BLaER1 (cell line): ENCODE measurements around the gene NAGA.

ENCODE experiments used
- H3K27ac ChIP-seq: shearing (Covaris generic); formaldehyde crosslinking; 2 replicates; pipeline ENCODE4 v1.8.1; 2022
- H3K27me3 ChIP-seq: shearing (Covaris generic); formaldehyde crosslinking; 2 replicates; pipeline ENCODE4 v1.8.1; 2022
- H3K36me3 ChIP-seq: shearing (Covaris generic); formaldehyde crosslinking; 2 replicates; pipeline ENCODE4 v1.8.1; 2022
- H3K4me1 ChIP-seq: shearing (Covaris generic); formaldehyde crosslinking; 2 replicates; pipeline ENCODE4 v1.8.1; 2022
- H3K4me2 ChIP-seq: shearing (Covaris generic); formaldehyde crosslinking; 2 replicates; pipeline ENCODE4 v1.8.1; 2022
- H3K4me3 ChIP-seq: shearing (Covaris generic); formaldehyde crosslinking; 2 replicates; pipeline ENCODE4 v1.8.1; 2022
- H3K9ac ChIP-seq: shearing (Covaris generic); formaldehyde crosslinking; 2 replicates; pipeline ENCODE4 v1.8.1; 2022
- H3K9me3 ChIP-seq: shearing (Covaris generic); formaldehyde crosslinking; 2 replicates; pipeline ENCODE4 v1.8.1; 2022
- H4K20me1 ChIP-seq: shearing (Covaris generic); formaldehyde crosslinking; 2 replicates; pipeline ENCODE4 v1.8.1; 2022
- Cebpa-rat ChIP-seq: shearing (Covaris generic); IDR thresholded peaks from 2 replicates; pipeline ENCODE4 v1.8.1; 2022

NAGA gene

DNA sequence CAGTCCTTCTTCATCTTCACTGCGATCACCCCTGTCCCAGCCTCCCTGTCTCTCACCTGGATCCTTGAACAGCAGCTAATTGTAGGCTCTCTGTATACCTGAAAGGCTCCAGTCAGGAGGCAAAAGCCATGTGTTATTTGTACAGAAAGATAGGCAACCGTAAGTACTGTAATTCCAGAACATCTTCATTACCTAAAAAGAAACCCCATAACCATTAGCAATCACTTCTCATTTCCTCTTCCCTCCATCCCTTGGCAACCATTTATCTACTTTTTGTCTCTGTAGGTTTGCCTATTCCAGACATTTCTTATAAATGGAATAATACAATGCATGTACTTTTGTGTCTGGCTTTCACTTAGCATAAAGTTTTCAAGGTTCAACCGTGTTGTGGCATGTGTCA, 17.8 kb downstream of the NAGA start:
- H3K27me3 ChIP-seq, result no peaks in the 10 kb centered on the region
- H3K4me1 ChIP-seq, result no peaks in the 10 kb centered on the region
- H3K9ac ChIP-seq, result no peak overlapping the region
- H3K4me2 ChIP-seq, result no peak overlapping the region
- no peak overlapping the region for H3K27ac ChIP-seq
- H4K20me1 ChIP-seq, result no peaks in the 10 kb centered on the region
- H3K36me3 ChIP-seq, result peaks cover 6% of the 10 kb centered on the region; the same call in 1 of the 2 replicates
- H3K4me3 ChIP-seq, result no peak overlapping the region
- H3K9me3 ChIP-seq, result peaks cover 13% of the 10 kb centered on the region
- no peak for TF ChIP-seq Cebpa-rat

DNA sequence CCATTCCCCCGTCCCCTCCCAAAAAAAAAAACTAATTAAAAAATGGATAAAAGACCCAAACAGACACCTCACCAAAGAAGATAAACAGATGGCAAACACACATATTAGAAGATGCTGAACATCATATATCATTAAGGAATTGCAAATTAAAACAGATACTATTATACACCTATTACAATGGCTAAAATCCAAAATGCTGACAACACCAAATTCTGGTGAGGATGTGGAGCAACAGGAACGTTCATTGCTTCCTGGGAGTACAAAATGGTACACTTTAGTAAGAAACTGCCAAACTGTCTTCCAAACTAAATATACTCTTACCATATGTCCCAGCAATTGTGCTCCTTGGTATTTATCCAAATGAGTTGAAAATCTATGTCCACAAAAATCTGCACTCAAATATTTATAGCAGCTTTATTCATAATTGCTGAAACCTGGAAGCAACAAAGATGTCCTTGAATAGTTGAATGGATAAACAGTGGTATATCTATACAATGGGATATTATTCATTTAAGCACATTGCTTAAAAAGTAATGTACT, 19.9 kb downstream of the NAGA start:
- Histone ChIP-seq H3K4me2 (no peak overlapping the region), H3K36me3 (no peaks in the 10 kb centered on the region), H3K4me1 (no peaks in the 10 kb centered on the region), H3K27me3 (no peaks in the 10 kb centered on the region), H3K9ac (no peak overlapping the region), H4K20me1 (no peaks in the 10 kb centered on the region), H3K9me3 (no peaks in the 10 kb centered on the region), H3K4me3 (no peak overlapping the region), H3K27ac (no peak overlapping the region)
- TF ChIP-seq Cebpa-rat, result no peak

DNA sequence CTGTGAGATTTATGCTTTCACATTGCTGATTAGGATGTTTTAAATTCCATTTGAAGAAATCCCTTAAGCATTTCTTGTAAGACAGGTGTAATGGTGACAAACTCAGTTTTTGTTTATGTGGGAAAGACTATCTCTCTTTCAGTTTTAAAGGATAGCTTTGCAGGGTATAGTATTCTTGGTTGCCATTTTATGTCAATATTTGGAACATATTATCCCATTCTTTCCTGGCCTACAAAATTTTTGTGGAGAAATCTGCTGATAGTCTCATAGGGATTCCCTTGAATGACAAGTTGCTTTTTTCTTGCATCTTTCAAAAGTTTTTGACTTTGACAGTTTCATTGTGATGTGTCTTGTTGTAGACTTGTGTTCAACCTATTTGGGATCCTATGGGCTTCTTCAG, 28.8 kb downstream of the NAGA start:
- Histone ChIP-seq H3K4me1 (no peaks in the 10 kb centered on the region), H3K4me3 (no peak overlapping the region), H3K9me3 (peaks cover 35% of the 10 kb centered on the region), H3K36me3 (peaks cover 10% of the 10 kb centered on the region; the same call in 1 of the 2 replicates), H3K27me3 (no peaks in the 10 kb centered on the region), H3K4me2 (no peak overlapping the region), H3K9ac (no peak overlapping the region), H3K27ac (no peak overlapping the region), H4K20me1 (no peaks in the 10 kb centered on the region)
- no peak for TF ChIP-seq Cebpa-rat

DNA sequence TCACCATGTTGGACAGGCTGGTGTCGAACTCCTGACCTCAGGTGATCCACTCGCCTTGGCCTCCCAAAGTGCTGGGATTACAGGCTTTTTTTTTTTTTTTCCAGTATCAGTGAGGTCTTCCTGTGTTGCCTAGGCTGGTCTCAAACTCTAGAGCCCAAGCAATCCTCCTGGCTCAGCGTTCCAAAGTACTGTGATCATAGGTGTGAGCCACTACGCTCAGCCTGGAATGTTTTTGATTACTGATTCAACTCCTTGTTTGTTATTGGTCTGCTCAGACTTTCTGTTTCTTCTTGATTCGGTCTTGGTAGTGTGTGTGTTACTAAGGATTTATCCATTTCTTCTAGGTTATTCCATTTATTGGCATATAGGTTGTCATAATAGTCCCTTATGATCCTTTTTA, 31.3 kb downstream of the NAGA start:
- peaks cover 10% of the 10 kb centered on the region; the same call in 1 of the 2 replicates for H3K36me3 ChIP-seq
- TF ChIP-seq Cebpa-rat, result no peak
- no peak overlapping the region for H3K4me3 ChIP-seq
- no peaks in the 10 kb centered on the region for H3K4me1 ChIP-seq
- H4K20me1 ChIP-seq, result no peaks in the 10 kb centered on the region
- H3K27me3 ChIP-seq, result no peaks in the 10 kb centered on the region
- H3K4me2 ChIP-seq, result no peak overlapping the region
- peaks cover 48% of the 10 kb centered on the region for H3K9me3 ChIP-seq
- H3K9ac ChIP-seq, result no peak overlapping the region
- H3K27ac ChIP-seq, result no peak overlapping the region

DNA sequence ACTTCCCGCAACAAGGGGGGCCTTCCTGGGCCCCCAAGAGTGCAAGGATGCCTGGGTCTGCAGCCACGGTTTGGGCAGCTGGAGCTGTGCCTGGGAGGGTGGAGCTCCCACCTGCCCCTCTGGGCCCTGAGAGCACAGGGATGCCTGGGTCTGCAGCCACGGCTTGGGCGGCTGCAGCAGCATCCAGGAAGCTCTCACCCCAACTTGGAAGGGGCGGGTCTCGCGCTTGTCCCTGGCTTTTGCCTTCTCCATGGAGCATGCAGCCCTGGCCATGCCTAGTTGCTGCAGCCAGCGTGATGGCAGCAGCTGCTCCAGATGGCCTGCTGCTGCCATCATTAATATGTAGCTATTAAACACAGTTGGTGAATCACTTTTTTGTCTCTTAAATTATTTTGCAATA, 35.4 kb downstream of the NAGA start:
- TF ChIP-seq Cebpa-rat, result no peak
- H3K36me3 ChIP-seq, result peaks cover 14% of the 10 kb centered on the region; the same call in 1 of the 2 replicates
- H3K27me3 ChIP-seq, result no peaks in the 10 kb centered on the region
- no peak overlapping the region for H3K27ac ChIP-seq
- peaks cover 37% of the 10 kb centered on the region for H3K9me3 ChIP-seq
- H3K4me1 ChIP-seq, result no peaks in the 10 kb centered on the region
- no peak overlapping the region for H3K4me3 ChIP-seq
- H3K9ac ChIP-seq, result no peak overlapping the region
- no peak overlapping the region for H3K4me2 ChIP-seq
- H4K20me1 ChIP-seq, result no peaks in the 10 kb centered on the region

DNA sequence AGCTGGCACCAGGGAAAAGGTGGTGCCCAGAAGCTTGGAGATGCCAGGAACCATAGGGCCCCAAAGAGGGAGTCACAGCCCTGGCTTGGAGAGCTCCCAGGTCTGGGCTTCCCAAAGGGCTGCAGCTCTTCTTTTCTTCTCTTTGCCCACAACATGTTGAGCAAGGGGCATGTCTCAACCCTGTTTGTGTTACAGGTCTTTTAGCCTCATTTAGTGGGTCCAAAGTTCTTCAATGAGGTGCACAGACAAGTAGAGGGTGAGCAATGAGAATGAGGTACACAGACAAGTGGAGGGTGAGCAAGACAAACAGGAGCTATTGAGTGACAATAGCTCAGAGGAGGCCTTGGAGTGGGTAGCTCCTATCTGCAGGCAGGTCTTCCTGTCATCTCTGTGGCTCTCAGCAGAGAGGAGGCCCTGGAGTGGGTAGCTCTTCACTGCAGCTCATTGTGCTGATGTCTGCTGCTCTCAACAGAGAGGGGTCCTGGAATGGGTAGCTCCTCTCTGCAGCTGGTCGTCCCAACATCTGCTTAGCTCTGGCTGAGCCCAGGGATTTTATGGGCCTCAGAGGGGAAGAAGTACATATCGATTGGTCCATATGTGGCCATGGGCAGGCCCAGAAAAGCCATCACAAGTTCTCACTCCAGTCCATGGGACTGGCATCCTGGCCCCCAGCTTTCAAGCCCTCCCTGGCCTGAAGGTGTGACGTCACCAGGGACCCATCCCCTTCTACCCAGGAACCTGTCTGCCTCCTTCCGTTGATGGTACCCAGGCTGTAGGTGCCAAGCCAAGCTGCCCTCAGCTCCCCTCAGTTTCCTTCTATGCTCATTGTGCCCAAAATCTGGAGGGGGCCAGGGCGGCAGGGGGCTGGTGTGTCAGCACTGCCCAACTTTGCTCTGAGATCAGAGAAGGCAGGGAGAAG, 37.1 kb downstream of the NAGA start:
- H3K27me3 ChIP-seq, result no peaks in the 10 kb centered on the region
- no peak overlapping the region for H3K9ac ChIP-seq
- H3K27ac ChIP-seq, result no peak overlapping the region
- no peak for TF ChIP-seq Cebpa-rat
- H3K4me3 ChIP-seq, result no peak overlapping the region
- no peak overlapping the region for H3K4me2 ChIP-seq
- H4K20me1 ChIP-seq, result no peaks in the 10 kb centered on the region
- peaks cover 37% of the 10 kb centered on the region for H3K9me3 ChIP-seq
- no peaks in the 10 kb centered on the region for H3K4me1 ChIP-seq
- peaks cover 14% of the 10 kb centered on the region; the same call in 1 of the 2 replicates for H3K36me3 ChIP-seq

DNA sequence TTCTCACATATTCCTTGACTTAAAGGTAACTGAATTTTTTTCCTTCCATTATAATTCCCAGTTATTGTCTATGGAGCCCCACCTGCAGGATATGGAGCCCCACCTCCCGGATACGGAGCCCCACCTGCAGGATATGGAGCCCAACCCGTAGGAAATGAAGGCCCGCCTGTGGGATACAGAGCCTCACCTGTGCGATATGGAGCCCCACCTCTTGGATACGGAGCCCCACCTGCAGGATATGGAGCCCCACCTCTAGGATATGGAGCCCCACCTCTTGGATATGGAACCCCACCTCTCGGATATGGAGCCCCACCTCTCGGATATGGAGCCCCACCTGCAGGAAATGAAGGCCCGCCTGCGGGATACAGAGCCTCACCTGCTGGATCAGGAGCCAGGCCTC, 43.9 kb downstream of the NAGA start:
- no peaks in the 10 kb centered on the region for H3K36me3 ChIP-seq
- H3K27ac ChIP-seq, result no peak overlapping the region
- H3K27me3 ChIP-seq, result no peaks in the 10 kb centered on the region
- H3K4me3 ChIP-seq, result no peak overlapping the region
- H4K20me1 ChIP-seq, result no peaks in the 10 kb centered on the region
- H3K4me1 ChIP-seq, result no peaks in the 10 kb centered on the region
- H3K9me3 ChIP-seq, result no peaks in the 10 kb centered on the region
- H3K9ac ChIP-seq, result no peak overlapping the region
- no peak for TF ChIP-seq Cebpa-rat
- no peak overlapping the region for H3K4me2 ChIP-seq

DNA sequence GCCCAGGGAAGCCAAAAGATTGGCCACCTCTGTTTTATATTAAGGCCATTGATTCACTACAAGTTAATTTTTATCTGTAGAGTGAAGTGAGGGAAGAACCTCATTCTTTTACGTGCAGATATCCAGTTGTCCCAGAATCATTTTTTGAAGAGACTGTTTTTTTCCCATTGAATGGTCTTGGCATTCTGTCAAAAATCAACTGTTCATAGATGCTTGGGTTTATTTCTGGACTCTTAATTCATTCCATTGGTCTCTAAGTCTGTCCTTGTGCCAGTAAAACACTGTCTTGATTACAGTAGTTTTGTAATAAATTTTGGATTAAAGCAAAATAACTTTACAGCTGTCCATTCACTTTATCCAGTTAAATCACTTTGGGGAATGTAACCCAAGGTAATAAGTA, 45.2 kb downstream of the NAGA start:
- H3K9me3 ChIP-seq, result no peaks in the 10 kb centered on the region
- H3K36me3 ChIP-seq, result no peaks in the 10 kb centered on the region
- TF ChIP-seq Cebpa-rat, result no peak
- no peak overlapping the region for H3K4me3 ChIP-seq
- H3K27ac ChIP-seq, result no peak overlapping the region
- no peak overlapping the region for H3K9ac ChIP-seq
- no peak overlapping the region for H3K4me2 ChIP-seq
- H4K20me1 ChIP-seq, result no peaks in the 10 kb centered on the region
- no peaks in the 10 kb centered on the region for H3K4me1 ChIP-seq
- H3K27me3 ChIP-seq, result no peaks in the 10 kb centered on the region

DNA sequence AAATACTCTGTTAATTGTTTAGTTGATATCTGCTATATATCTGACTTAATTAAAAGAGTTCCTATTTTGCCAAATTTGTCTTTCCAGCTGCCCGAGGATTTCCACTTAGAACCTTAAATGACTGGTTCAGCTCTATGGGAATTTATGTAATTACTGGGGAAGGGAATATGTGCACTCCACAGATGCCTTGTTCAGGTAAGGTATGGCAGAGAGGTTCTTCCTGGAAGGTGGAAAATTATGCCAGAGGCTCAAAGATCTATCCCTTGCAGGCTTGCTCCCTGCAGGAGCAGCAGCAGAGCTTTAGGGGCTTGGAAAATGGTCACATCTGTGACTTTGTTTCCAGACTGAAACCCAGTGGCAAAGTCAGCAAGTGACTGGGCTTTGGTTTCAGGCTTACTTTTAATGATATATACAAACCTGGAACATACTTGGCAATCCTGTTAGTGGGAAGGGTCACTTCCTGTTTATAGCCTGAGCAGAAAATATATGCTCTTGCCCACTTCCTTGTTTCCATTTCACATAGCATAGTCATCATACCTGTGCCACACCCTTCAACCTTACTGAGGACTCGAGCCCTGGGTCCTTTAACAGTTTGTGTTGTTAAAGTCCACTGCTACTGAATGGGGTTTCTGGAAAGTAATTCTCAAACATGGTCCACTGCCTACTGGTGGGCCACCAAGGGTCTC, 48.3 kb downstream of the NAGA start:
- no peak overlapping the region for H3K4me2 ChIP-seq
- H4K20me1 ChIP-seq, result no peaks in the 10 kb centered on the region
- H3K27ac ChIP-seq, result no peak overlapping the region
- TF ChIP-seq Cebpa-rat, result no peak
- H3K36me3 ChIP-seq, result no peaks in the 10 kb centered on the region
- H3K9me3 ChIP-seq, result no peaks in the 10 kb centered on the region
- H3K9ac ChIP-seq, result no peak overlapping the region
- H3K4me3 ChIP-seq, result no peak overlapping the region
- H3K4me1 ChIP-seq, result no peaks in the 10 kb centered on the region
- H3K27me3 ChIP-seq, result no peaks in the 10 kb centered on the region

DNA sequence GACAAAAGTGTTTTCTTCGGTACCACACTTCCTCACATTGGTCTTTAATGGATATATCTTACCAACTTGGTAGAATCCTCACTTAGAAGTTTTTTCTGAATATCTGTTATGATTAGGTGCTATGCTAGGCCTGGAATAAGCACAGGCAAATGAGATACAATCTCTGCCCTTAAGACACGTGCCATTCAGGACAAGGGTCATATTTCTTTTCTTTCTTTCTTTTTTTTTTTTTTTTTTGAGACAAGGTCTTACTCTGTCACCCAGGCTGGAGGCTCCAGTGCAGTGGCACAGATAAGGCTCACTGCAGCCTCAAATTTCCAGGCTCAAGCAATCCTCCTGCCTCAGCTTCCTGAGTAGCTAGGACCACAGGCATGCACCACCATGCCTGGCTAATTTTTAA, 49.0 kb downstream of the NAGA start:
- Histone ChIP-seq H3K27ac (no peak overlapping the region), H4K20me1 (no peaks in the 10 kb centered on the region), H3K4me1 (no peaks in the 10 kb centered on the region), H3K27me3 (no peaks in the 10 kb centered on the region), H3K9ac (no peak overlapping the region), H3K4me3 (no peak overlapping the region), H3K4me2 (no peak overlapping the region), H3K9me3 (no peaks in the 10 kb centered on the region), H3K36me3 (no peaks in the 10 kb centered on the region)
- no peak for TF ChIP-seq Cebpa-rat
